Aortic smooth muscle cell (primary cell): ENCODE measurements around the gene SH3BP5. TPM values are rescaled to one million over a fixed set of nuclear protein-coding genes. Genes with fewer than 3 reads are reported as not detected.

Experiments
- total RNA-seq: library from RNA; depleted of rRNA; stranded (reverse); fragments of >200 nt; gene quantifications from 2 replicates; pipeline ENCODE4 v1.2.3, GENCODE V29; 2014

Gene SH3BP5, protein sequence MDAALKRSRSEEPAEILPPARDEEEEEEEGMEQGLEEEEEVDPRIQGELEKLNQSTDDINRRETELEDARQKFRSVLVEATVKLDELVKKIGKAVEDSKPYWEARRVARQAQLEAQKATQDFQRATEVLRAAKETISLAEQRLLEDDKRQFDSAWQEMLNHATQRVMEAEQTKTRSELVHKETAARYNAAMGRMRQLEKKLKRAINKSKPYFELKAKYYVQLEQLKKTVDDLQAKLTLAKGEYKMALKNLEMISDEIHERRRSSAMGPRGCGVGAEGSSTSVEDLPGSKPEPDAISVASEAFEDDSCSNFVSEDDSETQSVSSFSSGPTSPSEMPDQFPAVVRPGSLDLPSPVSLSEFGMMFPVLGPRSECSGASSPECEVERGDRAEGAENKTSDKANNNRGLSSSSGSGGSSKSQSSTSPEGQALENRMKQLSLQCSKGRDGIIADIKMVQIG
- total RNA-seq: 11.4 and 12.2 TPM in 2 replicates

DNA sequence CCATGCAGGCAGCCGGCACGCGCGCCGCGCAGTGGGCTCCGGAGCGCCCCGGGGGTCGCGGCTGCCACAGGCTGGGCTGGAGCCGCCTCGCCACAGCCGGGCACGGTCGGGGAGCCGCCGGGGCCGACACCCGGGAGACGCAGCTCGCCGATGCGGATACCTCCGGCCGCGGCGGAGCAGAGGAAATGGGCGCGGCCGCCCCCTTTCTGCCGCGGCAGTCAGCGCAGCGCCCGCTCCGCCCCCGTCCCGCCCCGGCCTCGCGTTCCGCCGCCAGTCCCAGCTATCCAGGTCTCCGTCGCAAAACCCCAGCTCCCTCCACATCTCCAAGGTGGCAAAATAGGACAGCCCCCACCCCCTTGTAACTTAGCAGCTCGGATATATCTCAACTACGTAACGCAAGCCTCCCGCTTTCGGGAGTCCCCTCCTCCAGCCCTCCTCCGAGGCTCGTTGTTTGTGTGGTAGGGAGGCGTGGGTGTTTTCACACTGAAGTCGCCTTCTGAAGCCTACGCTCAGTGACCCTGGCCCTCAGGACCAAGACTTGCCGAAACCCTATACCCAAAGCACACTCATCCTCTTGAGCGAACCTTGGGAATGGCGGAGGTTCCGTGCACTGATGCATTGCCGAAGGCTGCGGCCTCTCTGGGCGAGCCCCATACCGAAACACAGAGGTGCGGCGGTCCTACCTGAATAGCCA, at the start of gene SH3BP5:
Gene SH3BP5, minus strand, starts transcription at position 182 of the 694 bp plus-strand sequence. Its CDS starts 178 bp downstream, at position 4.

DNA sequence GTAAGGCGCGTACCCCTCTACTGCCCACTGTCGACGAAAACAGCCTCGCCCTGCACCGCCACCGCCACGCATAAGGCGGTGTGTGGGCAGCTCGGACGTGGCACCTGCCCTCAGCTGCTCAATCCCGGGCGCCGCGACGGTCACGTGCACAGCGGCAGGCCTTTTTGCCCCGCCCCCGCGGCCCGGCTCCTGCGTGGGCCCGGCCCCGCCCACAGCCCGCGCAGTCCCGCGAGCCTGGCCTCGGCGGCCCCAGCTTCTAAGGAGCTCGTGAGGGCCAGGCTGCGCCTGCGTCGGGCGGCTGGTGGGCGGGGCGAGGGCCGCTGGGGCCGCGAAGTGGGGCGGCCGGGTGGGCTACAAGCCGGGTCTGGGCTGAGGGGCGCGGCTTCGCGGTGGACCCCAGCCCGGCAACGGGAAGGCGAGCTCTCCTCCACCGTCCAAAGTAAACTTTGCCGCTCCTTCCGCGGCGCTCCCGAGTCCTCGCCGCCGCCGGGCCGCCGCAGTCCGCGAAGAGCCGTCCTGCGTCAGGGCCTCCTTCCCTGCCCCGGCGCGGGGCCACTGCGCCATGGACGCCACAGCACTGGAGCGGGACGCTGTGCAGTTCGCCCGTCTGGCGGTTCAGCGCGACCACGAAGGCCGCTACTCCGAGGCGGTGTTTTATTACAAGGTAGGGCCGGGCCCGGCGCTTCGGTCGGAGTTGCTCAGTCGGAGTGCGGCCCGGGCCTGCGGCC, 126.3 kb downstream of the SH3BP5 start, which contains the start of gene CAPN7:
Gene CAPN7, plus strand, starts transcription at position 313 of the 728 bp plus-strand sequence. Its CDS starts 250 bp downstream, at position 563.

Other genes with a start within 250 kb of the SH3BP5 start
- gene RBSN, start 233.4 kb downstream of the SH3BP5 start, total RNA-seq: 23.9 and 25.9 TPM in 2 replicates
- 37.0 and 39.4 TPM in 2 replicates for gene CAPN7, start 126.3 kb downstream of the SH3BP5 start, total RNA-seq
- gene METTL6, start 95.0 kb upstream of the SH3BP5 start, total RNA-seq: 27.2 and 29.3 TPM in 2 replicates
- 22.6 and 23.3 TPM in 2 replicates for gene EAF1, start 95.0 kb upstream of the SH3BP5 start, total RNA-seq
- 0.66 and 1.6 TPM in 2 replicates for gene COLQ, start 189.1 kb upstream of the SH3BP5 start, total RNA-seq